B cell (primary cell): ENCODE results near the gene KIF25.

ENCODE experiments used
- EZH2 ChIP-seq: IDR thresholded peaks from 2 replicates; pipeline ENCODE4 v1.6.1; 2012; ENCODE audit warnings: borderline replicate concordance, low read depth, mild to moderate bottlenecking, moderate library complexity, low read length; ENCODE audit not compliant: insufficient read depth, poor library complexity, severe bottlenecking
- TF ChIP-seq, protein P1 (sequence below): fragments of 200-600 bp; IDR thresholded peaks from one replicate; pipeline ENCODE4 v1.8.0; 2022; ENCODE audit warnings: antibody characterized with exemption, mild to moderate bottlenecking

GRCh38 chr6:168053957-168054471, 56.5 kb downstream of the KIF25 start:
- TF ChIP-seq, protein P1, sequence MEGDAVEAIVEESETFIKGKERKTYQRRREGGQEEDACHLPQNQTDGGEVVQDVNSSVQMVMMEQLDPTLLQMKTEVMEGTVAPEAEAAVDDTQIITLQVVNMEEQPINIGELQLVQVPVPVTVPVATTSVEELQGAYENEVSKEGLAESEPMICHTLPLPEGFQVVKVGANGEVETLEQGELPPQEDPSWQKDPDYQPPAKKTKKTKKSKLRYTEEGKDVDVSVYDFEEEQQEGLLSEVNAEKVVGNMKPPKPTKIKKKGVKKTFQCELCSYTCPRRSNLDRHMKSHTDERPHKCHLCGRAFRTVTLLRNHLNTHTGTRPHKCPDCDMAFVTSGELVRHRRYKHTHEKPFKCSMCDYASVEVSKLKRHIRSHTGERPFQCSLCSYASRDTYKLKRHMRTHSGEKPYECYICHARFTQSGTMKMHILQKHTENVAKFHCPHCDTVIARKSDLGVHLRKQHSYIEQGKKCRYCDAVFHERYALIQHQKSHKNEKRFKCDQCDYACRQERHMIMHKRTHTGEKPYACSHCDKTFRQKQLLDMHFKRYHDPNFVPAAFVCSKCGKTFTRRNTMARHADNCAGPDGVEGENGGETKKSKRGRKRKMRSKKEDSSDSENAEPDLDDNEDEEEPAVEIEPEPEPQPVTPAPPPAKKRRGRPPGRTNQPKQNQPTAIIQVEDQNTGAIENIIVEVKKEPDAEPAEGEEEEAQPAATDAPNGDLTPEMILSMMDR: no peak
- TF ChIP-seq EZH2: no peak
